GM12801 (cell line): ENCODE results near the gene GPSM1.

Source experiments
- TF ChIP-seq, protein P1 (sequence below): IDR thresholded peaks from one replicate; pipeline ENCODE4 v1.5.1; 2011; ENCODE audit warnings: control low read depth; ENCODE audit not compliant: insufficient read length; ENCODE audit errors: extremely low read depth

The GPSM1 gene

DNA sequence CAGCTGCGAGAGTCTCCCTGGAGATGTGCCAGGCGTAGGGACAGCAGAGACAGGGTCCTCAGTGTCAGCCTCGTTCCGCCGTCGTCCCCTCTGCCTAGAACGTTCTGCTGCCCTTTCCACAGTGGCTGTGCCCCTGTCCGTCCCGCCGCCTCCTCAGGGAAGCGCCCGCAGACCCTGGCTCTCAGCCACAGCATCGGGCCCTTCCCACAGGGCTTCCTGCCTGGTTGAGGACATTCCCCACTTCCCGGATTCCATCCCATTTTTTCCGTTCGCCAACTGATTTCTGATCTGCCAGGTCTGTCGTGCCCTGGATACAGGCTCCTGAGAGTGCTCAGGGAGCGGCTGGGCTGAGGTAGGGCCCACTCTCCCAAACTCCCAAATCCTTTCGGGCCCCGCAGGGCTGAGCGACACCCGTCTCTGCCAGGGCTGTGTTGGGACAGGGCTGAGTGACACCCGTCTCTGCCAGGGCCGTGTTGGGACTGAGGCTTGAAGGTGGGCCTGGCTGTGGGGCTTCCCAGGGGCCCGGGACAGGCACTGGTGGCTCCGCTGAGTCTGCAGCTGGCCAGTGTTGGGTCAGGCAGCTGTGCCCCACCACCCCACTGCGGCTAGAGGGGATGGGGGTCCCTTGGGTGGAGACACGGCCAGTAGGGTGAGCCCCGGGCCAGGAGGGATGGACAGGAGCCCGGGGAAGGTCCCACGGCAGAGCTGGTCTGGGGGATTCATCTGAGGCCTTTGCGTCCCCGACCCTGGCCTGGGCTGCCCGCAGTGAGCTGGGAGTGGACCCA lies 20.3 kb downstream of the GPSM1 start:
- TF ChIP-seq, protein P1, sequence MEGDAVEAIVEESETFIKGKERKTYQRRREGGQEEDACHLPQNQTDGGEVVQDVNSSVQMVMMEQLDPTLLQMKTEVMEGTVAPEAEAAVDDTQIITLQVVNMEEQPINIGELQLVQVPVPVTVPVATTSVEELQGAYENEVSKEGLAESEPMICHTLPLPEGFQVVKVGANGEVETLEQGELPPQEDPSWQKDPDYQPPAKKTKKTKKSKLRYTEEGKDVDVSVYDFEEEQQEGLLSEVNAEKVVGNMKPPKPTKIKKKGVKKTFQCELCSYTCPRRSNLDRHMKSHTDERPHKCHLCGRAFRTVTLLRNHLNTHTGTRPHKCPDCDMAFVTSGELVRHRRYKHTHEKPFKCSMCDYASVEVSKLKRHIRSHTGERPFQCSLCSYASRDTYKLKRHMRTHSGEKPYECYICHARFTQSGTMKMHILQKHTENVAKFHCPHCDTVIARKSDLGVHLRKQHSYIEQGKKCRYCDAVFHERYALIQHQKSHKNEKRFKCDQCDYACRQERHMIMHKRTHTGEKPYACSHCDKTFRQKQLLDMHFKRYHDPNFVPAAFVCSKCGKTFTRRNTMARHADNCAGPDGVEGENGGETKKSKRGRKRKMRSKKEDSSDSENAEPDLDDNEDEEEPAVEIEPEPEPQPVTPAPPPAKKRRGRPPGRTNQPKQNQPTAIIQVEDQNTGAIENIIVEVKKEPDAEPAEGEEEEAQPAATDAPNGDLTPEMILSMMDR = no peak

DNA sequence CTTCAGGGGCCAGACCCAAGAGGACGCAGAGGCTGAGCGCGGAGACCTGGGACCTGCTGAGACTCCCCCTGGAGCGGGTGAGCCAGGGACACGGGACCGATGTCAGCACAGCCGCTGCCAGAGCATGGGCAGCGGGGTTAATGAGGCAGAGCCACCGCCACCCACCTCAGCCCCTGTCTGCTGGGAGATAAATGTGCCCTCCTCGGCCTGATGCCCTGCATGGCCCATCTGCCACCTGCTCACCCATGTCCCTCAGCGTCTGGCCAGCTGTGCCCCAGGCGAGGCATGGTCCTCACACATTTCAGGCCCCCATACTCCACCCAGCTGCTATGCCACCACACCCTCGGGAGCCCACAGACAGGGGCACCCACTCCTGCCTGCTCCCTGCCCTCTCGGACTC lies 21.4 kb downstream of the GPSM1 start:
- TF ChIP-seq, protein P1 = no peak

DNA sequence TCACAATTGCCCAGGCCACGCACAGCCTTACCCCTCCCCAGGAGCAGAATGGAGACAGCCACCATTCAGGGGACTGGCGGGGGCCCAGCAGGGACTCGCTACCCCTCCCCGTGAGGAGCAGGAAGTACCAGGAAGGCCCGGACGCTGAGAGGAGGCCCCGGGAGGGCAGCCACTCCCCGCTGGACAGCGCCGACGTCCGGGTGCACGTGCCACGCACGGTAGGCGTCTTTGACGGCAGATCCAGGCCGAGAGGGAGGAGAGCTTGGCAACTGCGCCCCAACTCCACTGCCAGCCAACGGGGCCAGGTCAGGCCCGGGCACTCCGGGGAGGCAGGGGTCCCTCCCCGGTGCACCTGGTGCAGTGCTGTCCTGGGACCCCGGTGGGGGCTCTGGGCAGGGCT lies 22.2 kb downstream of the GPSM1 start:
- TF ChIP-seq, protein P1 = no peak

DNA sequence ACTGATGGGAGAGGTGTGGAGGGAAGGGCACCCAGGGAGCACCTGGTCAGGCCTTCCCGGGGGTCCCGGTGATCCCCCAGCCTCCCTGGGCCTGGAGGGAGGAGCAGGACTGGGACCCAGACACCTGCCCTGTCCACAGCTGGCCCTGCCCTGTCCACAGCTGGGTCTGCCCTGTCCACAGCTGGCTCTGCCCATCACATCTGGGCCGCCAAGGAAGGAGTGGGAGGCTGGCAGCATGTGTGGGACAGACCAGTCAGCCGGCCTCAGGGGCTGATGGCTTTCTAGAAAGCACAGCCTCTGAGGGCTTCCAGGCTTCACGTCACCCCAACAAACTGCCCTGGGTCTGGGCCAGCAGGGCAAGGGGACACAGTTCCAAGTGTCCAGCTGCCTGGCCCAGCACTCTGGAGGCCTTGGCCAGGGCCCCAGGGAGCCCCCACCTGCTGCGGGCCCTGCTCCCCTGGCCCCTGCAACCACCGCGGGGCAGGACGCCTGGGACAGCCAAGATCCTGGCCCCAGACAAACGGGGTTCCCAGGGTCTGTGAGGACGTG lies 24.0 kb downstream of the GPSM1 start:
- TF ChIP-seq, protein P1 = no peak

DNA sequence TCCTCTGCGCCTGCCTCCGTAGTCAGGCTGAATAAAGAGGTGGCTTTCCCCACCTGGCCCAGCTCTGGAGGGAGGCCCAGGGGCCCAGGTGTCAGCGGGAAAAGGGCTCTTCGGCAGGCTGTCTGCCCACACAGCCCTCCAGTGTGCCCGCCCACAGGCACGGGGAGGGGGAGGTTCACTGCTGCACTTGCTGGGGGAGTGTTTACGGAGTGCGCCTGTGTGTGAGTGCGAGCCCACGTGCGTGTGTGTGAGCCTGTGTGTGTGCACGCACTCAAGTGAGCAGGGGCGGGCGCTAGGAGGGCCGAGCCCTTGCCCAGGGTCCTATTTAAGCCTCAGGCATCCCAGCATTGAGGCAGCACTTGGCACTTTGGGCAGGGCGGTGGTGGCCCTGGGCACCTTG lies 25.3 kb downstream of the GPSM1 start:
- TF ChIP-seq, protein P1 = no peak

DNA sequence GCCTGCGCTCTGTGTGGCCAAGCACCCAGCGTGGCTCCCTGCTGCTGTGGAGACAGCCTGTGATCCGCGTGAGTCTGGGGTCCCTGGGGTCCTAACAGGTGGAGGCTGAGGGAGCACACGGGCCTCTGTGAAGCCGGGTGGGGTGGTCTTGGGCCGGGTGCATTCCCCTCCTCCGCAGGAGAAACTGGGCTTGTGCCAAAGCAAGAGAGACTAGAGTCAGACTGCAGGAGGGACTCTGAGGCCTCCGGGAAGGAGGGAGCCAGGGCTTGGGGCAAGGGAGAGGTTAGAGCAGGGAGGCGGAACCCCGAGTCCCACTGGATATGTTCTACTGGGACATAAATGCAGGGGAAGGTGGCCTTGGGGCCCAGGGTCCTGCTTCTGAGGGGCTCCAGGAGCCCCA lies 25.7 kb downstream of the GPSM1 start:
- TF ChIP-seq, protein P1 = no peak

DNA sequence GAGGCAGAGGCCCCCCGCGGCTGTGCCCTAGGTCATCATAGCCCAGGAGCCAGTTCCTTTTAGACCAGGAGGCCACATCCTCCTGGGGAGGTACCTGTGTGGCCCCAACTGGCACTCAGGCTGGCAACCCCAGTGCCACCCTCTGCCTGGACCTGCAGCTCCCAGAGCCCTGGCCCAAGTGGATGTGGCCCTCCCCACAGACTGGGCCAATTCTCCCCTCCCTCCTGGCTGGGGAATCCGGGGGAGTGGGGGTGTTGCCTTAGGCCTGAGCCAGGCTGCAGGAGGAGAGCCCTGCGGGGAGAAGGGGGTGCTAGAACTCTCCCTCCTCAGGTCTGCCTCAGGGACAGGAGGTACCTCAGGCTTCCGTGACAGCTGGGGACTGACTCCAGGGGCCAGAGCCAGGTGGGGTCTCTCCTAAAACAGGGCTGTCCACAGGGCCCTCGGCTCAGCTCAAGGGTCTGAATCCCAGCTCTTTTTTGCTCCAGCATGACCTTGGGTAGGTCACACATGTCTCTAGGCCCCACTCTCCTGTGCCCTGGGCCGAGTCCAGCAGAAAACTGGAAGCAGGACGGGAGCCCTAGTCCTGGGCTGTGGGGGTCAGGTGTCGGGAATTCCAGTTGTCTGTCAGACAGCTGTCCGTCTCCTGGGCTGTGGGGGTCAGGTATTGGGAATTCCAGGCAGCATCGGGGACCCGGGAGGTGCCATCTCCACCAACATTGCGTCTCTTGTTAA lies 26.6 kb downstream of the GPSM1 start:
- TF ChIP-seq, protein P1 = no peak
